Endothelial cell of umbilical vein (primary cell): ENCODE data around the gene PDE6D. TPM values are rescaled to one million over a fixed set of nuclear protein-coding genes. Genes with fewer than 3 reads are reported as not detected.

Experiments
- BruUV-seq: library from RNA; stranded (reverse); fragments of 400-500 nt; replicated peaks from 2 replicates; lab custom pipeline; 2021; lab: Mats Ljungman, UMichigan
- CTCF ChIA-PET: fragments of 300-600, 350-600 bp; sonication (Branson Sonifier 250); formaldehyde crosslinking; loops from one replicate; lab custom pipeline; 2021; ENCODE audit warnings: antibody characterized with exemption, inconsistent platforms; lab: Charles Lee
- POLR2A ChIA-PET: fragments of 300-600, 350-600 bp; sonication (Branson Sonifier 250); formaldehyde crosslinking; loops from one replicate; lab custom pipeline; 2021; ENCODE audit warnings: antibody characterized with exemption, inconsistent platforms; lab: Charles Lee
- DNase-seq: peaks from one replicate; pipeline ENCODE4 v3.0.0-alpha.2; 2011; ENCODE audit warnings: low read depth, low spot score
- FAIRE-seq: peaks from 2 replicates; lab custom pipeline; 2011; peaks lifted over from hg19 to GRCh38; lab: Jason Lieb, UNC
- H2AFZ ChIP-seq: 2 replicates; pipeline ENCODE4 v1.6.0; 2012; ENCODE audit warnings: low read depth, low read length, control low read depth, inconsistent platforms
- H3K27ac ChIP-seq: 2 replicates; pipeline ENCODE4 v1.5.1; 2011; ENCODE audit warnings: low read depth, mild to moderate bottlenecking, control low read depth, low read length, moderate library complexity; ENCODE audit not compliant: insufficient read depth
- H3K27me3 ChIP-seq, 2 experiments: 2 replicates each; pipeline versions ENCODE4 v1.6.0 to v1.6.1; 2011; ENCODE audit warnings: low read length in 2 of 2, mixed read lengths in 1 of 2; ENCODE audit not compliant: control insufficient read depth in 2 of 2, insufficient read depth in 2 of 2
- H3K36me3 ChIP-seq, 2 experiments: 2 replicates in 1 of 2; 3 replicates in 1 of 2; pipeline ENCODE4 v1.5.1; 2011; ENCODE audit warnings: low read length in 2 of 2, mild to moderate bottlenecking in 1 of 2, moderate library complexity in 1 of 2; ENCODE audit not compliant: control insufficient read depth in 2 of 2, insufficient read depth in 2 of 2; ENCODE audit errors: extremely low read depth in 1 of 2
- H3K4me1 ChIP-seq: 3 replicates; pipeline ENCODE4 v1.5.1; 2011; ENCODE audit warnings: mild to moderate bottlenecking, low read length; ENCODE audit not compliant: control insufficient read depth, insufficient read depth; ENCODE audit errors: extremely low read depth
- H3K4me2 ChIP-seq: 2 replicates; pipeline ENCODE4 v1.6.1; 2011; ENCODE audit warnings: low read length, control low read depth, mixed read lengths; ENCODE audit not compliant: insufficient read depth
- H3K4me3 ChIP-seq, 3 experiments: fragments of 200-600 bp in 1 of 3; sonication (generic), shearing (Covaris generic) in 1 of 3; replicated peaks in 1 of 3; 2 replicates each; pipeline ENCODE4 v1.5.1; 2011 to 2016; ENCODE audit warnings: control low read depth in 3 of 3, low read length in 3 of 3, mild to moderate bottlenecking in 2 of 3, inconsistent platforms in 1 of 3, low read depth in 1 of 3, moderate library complexity in 1 of 3; ENCODE audit not compliant: insufficient read depth in 1 of 3
- H3K79me2 ChIP-seq: 2 replicates; pipeline ENCODE4 v1.6.0; 2012; ENCODE audit warnings: low read length, inconsistent platforms; ENCODE audit not compliant: control insufficient read depth, insufficient read depth
- H3K9ac ChIP-seq: replicated peaks from 2 replicates; pipeline ENCODE3; 2011; ENCODE audit warnings: low read length, control low read depth; ENCODE audit not compliant: insufficient read depth; ENCODE audit errors: extremely low read depth
- H3K9me1 ChIP-seq: replicated peaks from 3 replicates; pipeline ENCODE4 v1.6.0; 2011; ENCODE audit warnings: mild to moderate bottlenecking, low read length; ENCODE audit not compliant: control insufficient read depth, insufficient read depth; ENCODE audit errors: extremely low read depth
- H3K9me3 ChIP-seq: replicated peaks from 2 replicates; pipeline ENCODE4 v1.5.1; 2012; ENCODE audit warnings: low read length, inconsistent platforms; ENCODE audit not compliant: control insufficient read depth, insufficient read depth
- H4K20me1 ChIP-seq: replicated peaks from 2 replicates; pipeline ENCODE3; 2011; ENCODE audit warnings: mild to moderate bottlenecking, low read length; ENCODE audit not compliant: control insufficient read depth, insufficient read depth; ENCODE audit errors: extremely low read depth
- JUN ChIP-seq: IDR thresholded peaks from 2 replicates; pipeline ENCODE4 v1.6.1; 2011; ENCODE audit warnings: borderline replicate concordance, low read depth; ENCODE audit not compliant: insufficient read length, insufficient read depth
- POLR2AphosphoS5 ChIP-seq: IDR thresholded peaks from 2 replicates; pipeline ENCODE4 v1.6.1; 2012; ENCODE audit warnings: low read depth, mild to moderate bottlenecking, control low read depth, low read length, moderate library complexity; ENCODE audit not compliant: insufficient read depth
- dilution Hi-C: fragments of 300-500 bp; cut with MboI; formaldehyde crosslinking; loops from one replicate; pipeline ENCODE4 v1.15.0; 2019; ENCODE audit warnings: low sequenced_read_pairs; ENCODE audit not compliant: extremely low pct_ligation_motif_present
- intact Hi-C: fragments of 100-400 bp; cut with micrococcal nuclease; formaldehyde crosslinking; loops from one replicate; pipeline ENCODE4 v1.10.0; 2022
- polyA plus RNA-seq, 4 experiments: library from polyadenylated mRNA; depleted of rRNA in 3 of 4; stranded (reverse) in 3 of 4; unstranded in 1 of 4; fragments of >200 nt; gene quantifications; 2 replicates each; pipeline versions ENCODE4 v1.2.1 to v1.2.3, GENCODE V29; 2011 to 2012; ENCODE audit warnings: missing spikeins in 1 of 4
- total RNA-seq: library from RNA; stranded (reverse); gene quantifications from 2 replicates; pipeline ENCODE4 v1.2.3, GENCODE V29; 2021
- TF ChIP-seq, protein P1 (sequence below), 2 donors: IDR thresholded peaks; 1 replicate in 1 of 2; 2 replicates in 1 of 2; pipeline ENCODE4 v1.5.1; 2011; ENCODE audit warnings: low read length in 2 of 2, mild to moderate bottlenecking in 2 of 2, moderate library complexity in 2 of 2, control low read depth in 1 of 2, inconsistent platforms in 1 of 2, low read depth in 1 of 2; ENCODE audit not compliant: insufficient read depth in 1 of 2; ENCODE audit errors: extremely low read depth in 1 of 2
- TF ChIP-seq, protein P2 (sequence below): IDR thresholded peaks from 2 replicates; pipeline ENCODE4 v1.6.1; 2011; ENCODE audit not compliant: insufficient read depth, insufficient read length

Gene PDE6D
- total and polyA plus RNA-seq, 2 donors (not counting 3 experiments of a cell fraction or from before 2014, with no cell fraction given): 23.8 to 36.8 TPM

DNA sequence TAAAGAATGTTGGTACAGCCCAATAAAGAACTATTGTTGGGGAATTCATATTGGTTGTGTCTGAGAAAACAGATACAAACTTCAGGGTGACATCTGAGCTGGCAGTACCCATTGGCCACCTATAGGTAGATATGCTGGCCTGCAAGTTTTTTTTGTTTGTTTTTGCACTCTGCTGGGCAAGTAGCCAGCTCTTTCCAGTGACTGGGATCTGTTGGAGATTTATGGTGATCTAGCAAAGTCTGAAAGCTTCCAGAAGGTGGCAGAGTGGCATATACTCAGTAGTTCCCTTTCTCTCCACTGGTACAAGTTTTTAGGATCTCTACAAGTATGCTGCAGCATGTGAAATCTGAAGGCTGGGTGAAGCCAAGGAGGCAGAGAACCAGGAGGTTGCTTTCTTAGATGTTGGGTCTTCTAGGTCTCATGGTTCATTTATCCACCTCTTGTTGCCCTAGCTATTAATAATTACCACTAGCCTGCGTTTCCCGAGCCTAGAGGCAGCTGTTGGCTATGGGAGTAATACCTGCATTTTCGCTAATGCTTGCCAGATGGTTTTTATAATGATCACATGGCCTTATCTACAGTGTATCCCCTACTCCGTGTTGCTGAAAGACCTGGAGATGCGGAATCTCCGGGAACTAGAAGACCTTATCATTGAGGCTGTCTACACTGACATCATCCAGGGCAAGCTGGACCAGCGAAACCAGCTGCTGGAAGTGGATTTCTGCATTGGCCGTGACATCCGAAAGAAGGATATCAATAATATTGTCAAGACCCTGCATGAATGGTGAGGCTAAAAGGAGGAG, 14.6 kb upstream of the PDE6D start:
- no peaks in the 10 kb centered on the region for H3K9me1 ChIP-seq
- ChIA-PET POLR2A (no interaction called here), CTCF (interaction anchor here (0.5 to 1.8 kb wide), 12 partner anchors 10 to 233 kb away, joined by 3 to 11 read pairs (median 3); partner anchors contain the start of gene COPS7B)
- intact Hi-C loops (no loop called here), dilution Hi-C loops (no loop called here)
- no TSS peak for BruUV-seq
- H3K9ac ChIP-seq: no peak overlapping the region
- H3K36me3 ChIP-seq: peaks cover 21 to 22% of the 10 kb centered on the region in 2 experiments
- TF ChIP-seq, protein P1, sequence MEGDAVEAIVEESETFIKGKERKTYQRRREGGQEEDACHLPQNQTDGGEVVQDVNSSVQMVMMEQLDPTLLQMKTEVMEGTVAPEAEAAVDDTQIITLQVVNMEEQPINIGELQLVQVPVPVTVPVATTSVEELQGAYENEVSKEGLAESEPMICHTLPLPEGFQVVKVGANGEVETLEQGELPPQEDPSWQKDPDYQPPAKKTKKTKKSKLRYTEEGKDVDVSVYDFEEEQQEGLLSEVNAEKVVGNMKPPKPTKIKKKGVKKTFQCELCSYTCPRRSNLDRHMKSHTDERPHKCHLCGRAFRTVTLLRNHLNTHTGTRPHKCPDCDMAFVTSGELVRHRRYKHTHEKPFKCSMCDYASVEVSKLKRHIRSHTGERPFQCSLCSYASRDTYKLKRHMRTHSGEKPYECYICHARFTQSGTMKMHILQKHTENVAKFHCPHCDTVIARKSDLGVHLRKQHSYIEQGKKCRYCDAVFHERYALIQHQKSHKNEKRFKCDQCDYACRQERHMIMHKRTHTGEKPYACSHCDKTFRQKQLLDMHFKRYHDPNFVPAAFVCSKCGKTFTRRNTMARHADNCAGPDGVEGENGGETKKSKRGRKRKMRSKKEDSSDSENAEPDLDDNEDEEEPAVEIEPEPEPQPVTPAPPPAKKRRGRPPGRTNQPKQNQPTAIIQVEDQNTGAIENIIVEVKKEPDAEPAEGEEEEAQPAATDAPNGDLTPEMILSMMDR (IDR thresholded peaks at IDR 0.05; ENCODE audit: extremely low read depth in 1 of 2, insufficient read depth in 1 of 2, low read depth in 1 of 2, low read length in 2 of 2): peak; percentile 41 to 53
- no peak for TF ChIP-seq POLR2AphosphoS5
- H3K27me3 ChIP-seq: no peaks in the 10 kb centered on the region
- no peak overlapping the region for H3K4me2 ChIP-seq
- peaks cover 23% of the 10 kb centered on the region for H3K79me2 ChIP-seq
- H3K27ac ChIP-seq: no peak overlapping the region
- no peaks in the 10 kb centered on the region for H3K9me3 ChIP-seq
- H3K4me1 ChIP-seq: no peaks in the 10 kb centered on the region
- H2AFZ ChIP-seq: no peak overlapping the region
- no peaks in the 10 kb centered on the region for H4K20me1 ChIP-seq
- FAIRE-seq (peak; percentile 92), DNase-seq (peak; percentile 89)
- no peak overlapping the region for H3K4me3 ChIP-seq

DNA sequence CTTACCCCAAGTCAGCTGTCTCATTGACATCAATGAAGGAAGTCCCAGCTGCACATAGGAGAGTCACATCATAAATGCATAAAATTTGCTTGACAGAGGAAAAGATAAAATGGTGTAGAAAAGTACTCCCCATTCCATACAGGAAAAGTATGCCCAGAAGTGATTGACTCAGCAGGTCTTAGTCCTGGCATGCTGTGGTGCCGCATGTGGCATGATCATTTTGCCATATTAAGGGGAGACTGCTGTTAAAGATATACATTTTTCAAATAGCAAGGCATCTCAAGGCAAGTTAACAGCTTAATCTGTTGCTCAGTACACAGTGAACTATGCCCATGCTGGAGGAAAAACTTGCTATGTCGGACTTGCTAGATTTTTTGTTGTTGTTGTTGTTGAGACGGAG, 13.3 kb upstream of the PDE6D start:
- CTCF ChIA-PET: interaction anchor here (1.0 to 1.3 kb wide), 3 partner anchors 8 to 193 kb away, joined by 3 read pairs; partner anchors contain the start of gene COPS7B
- POLR2A ChIA-PET: no interaction called here
- Histone ChIP-seq H3K36me3 (peaks cover 16 to 23% of the 10 kb centered on the region in 2 experiments), H3K4me2 (no peak overlapping the region), H3K27ac (no peak overlapping the region), H3K9ac (no peak overlapping the region), H4K20me1 (no peaks in the 10 kb centered on the region), H3K79me2 (peaks cover 34% of the 10 kb centered on the region), H3K9me3 (no peaks in the 10 kb centered on the region), H3K9me1 (no peaks in the 10 kb centered on the region), H3K27me3 (no peaks in the 10 kb centered on the region), H3K4me1 (no peaks in the 10 kb centered on the region), H3K4me3 (no peak overlapping the region), H2AFZ (no peak overlapping the region)
- no peak for TF ChIP-seq JUN
- TF ChIP-seq, protein P2, sequence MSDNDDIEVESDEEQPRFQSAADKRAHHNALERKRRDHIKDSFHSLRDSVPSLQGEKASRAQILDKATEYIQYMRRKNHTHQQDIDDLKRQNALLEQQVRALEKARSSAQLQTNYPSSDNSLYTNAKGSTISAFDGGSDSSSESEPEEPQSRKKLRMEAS: no peak
- no TSS peak for BruUV-seq
- dilution Hi-C loops (no loop called here), intact Hi-C loops (no loop called here)
- FAIRE-seq (no peak), DNase-seq (no peak)
